ENCODE results near the gene FAM72A. TPM values are rescaled to one million over a fixed set of nuclear protein-coding genes. Genes with fewer than 3 reads are reported as not detected.
"Not testable (repeated sequence)": the region's sequence is repeated elsewhere in the genome, so short reads cannot be mapped to it uniquely, and the experiment has no call there.

The FAM72A gene
- total RNA-seq, 2 experiments from 2014 or later: 30.0 to 30.4 TPM

DNA sequence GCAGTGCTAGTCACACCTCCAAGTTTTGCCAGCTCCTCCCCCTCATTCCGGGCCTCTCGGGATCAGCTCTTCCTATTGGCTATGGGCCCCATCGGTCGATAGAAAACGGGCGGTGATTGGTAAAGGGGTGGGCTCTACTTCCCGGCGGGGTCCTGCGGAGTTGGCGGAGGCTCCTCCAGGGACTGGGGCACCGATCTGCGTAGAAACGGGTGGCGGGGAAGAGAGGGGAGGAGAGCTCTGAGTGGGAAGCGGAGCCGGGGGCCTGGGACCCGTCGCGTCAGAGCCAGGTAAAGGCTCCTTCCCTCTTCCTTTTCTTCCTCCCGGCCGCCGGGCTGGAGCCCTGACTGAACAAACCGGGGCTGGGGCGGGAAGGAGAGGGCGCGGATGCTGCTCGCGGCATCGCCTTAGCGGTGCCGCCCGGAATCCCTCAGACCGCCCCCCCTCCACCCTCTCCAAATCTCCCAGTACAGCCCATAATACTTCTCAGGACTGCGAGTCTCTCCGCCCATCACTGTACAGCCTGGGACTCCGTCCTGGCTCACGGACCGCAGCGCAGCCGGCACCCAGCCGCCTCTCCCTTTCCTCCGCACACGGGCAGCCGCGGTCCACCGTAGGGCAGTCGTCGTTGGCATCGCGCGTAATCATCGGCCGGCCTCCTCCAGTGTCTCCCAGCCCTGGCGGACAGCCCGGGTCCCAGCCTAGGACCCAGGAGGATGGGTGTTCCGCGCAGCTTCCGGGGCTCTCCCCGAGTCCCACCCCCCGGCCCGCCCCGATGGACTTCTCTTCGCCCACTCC lies 922 bp upstream of the FAM72A start, which contains the start of gene SRGAP2:
SRGAP2 (plus strand) TSS at position 178 of the 795 bp plus-strand sequence. CDS start 2,430 bp downstream, outside the sequence.
- DNase-seq (peak; percentile 74), ATAC-seq (peak; percentile 16)
- POLR2A ChIA-PET; CTCF ChIA-PET; H3K4me1 Mint-ChIP-seq (ENCODE audit: low read depth); H3K27me3 Mint-ChIP-seq (ENCODE audit: low read depth); H3K36me3 Mint-ChIP-seq (ENCODE audit: low read depth); H3K9me3 Mint-ChIP-seq (ENCODE audit: insufficient read depth): not testable (repeated sequence)
- peak within 1 kb of the TSS; percentile 87 for H3K4me3 Mint-ChIP-seq
- H3K27ac Mint-ChIP-seq: peak within 1 kb of the TSS; percentile 68

DNA sequence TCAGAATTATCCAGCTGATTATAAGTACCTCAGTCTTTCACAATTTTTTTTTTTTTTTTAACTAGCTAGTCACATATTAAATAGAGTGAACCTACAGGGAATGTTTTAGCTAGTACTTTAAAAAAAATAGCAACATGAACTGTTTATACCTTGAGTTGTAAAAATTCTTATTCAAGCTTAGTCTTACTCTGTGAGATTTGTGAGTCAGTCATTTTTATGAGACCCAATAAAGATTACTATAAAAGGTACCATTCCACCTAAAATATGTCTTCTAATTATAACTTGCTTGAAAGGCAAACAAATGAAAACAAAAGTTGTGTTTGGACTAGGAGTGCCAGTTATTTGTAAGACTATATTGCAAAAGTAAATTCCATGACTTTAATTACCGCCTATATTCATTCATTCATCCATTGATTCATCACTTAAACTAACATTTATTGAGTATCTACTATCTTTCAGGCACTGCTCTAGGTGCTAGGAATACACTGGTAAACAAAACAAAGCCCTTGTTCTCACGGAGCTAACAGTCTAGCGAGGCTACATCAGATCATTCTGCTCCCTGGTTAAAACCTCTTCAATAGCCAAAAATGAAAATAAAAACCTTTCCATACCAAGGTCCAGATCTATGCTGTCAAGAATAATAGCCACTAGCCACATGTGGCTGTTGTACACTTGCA lies 5.8 kb downstream of the FAM72A start:
- DNase-seq; H3K9me3 Mint-ChIP-seq (ENCODE audit: insufficient read depth); CTCF ChIA-PET; H3K27me3 Mint-ChIP-seq (ENCODE audit: low read depth); H3K36me3 Mint-ChIP-seq (ENCODE audit: low read depth); POLR2A ChIA-PET; H3K4me3 Mint-ChIP-seq; ATAC-seq; H3K4me1 Mint-ChIP-seq (ENCODE audit: low read depth); H3K27ac Mint-ChIP-seq: not testable (repeated sequence)

DNA sequence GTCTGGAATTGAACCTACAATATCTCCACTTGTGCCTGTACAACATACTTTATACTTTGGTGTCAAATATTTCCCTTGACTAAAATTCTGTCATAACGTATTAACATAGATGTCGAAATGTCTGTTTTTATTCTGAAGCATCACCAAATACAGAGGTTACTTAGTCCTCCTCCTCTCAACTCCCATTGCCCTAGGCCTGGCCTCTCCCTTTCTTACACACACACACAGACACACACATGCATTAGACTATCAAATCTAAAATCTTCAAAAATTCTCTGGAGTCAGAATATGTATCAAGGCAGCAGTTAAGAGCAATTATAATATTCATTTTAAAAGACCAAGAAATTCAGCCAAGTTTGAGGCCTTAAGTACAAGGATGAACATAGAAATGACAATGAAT lies 7.5 kb downstream of the FAM72A start:
- H3K27me3 Mint-ChIP-seq (ENCODE audit: low read depth); POLR2A ChIA-PET; H3K36me3 Mint-ChIP-seq (ENCODE audit: low read depth); ATAC-seq; DNase-seq; CTCF ChIA-PET; H3K27ac Mint-ChIP-seq; H3K9me3 Mint-ChIP-seq (ENCODE audit: insufficient read depth); H3K4me1 Mint-ChIP-seq (ENCODE audit: low read depth); H3K4me3 Mint-ChIP-seq: not testable (repeated sequence)

DNA sequence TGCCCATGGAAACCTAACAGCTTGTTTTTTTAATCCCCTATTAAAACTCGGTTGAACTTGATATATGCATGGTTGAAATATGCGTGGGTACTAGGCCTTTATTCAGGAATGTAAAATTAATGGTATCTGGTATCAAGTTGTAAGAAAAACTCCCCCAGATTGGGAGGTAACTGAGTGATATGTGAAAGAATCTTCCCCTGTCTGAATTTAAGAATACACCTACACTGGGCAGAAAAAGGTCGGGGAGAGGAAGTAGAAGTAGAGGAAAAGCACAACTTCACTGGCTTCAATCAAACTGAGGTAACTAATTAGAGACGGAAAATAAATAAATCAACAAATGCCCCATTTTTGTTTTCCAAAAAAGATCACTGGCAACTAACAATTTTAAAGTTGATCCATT lies 15.8 kb downstream of the FAM72A start:
- H3K9me3 Mint-ChIP-seq (ENCODE audit: insufficient read depth); H3K27me3 Mint-ChIP-seq (ENCODE audit: low read depth); H3K36me3 Mint-ChIP-seq (ENCODE audit: low read depth); H3K4me1 Mint-ChIP-seq (ENCODE audit: low read depth); H3K4me3 Mint-ChIP-seq; POLR2A ChIA-PET; H3K27ac Mint-ChIP-seq; DNase-seq; CTCF ChIA-PET; ATAC-seq: not testable (repeated sequence)

DNA sequence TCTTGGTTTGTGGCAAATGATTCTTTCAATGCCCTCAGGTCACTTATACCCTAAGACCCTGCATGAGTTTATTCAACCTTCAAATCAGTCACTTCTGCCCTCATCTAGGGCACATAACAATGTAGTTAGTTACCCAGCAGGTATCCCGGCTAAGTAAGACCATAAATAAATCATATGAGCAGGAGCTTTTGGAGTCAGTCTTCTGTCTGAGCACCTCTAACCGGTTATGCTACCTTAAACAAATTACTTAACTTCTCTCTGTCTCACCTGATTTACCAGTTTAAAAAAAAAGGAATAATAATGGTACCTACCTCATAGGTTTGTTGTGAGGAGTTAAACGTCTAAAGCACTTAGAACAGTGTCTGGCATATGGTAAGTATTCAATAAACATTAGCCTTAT lies 16.9 kb downstream of the FAM72A start:
- POLR2A ChIA-PET; H3K27me3 Mint-ChIP-seq (ENCODE audit: low read depth): not testable (repeated sequence)

DNA sequence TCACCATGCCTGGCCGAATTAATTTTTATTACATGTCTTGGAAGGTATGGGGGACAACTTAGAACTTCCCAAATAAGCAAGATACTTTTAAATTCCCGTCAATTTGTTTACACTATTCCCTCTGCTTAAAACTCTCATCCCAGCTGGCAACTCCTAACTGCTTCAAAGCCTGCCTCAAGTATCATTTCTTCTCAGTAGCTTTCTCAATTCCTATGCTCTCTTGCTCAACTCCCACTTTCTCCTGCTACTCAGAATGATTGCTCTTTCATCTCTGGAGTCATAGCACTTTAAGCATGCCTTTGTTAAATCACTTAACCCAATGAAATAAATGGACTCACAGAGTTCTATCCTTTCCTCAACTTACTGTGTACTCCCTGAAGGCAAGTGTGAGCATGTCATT lies 18.9 kb downstream of the FAM72A start:
- H3K27me3 Mint-ChIP-seq (ENCODE audit: low read depth); H3K27ac Mint-ChIP-seq; ATAC-seq; H3K9me3 Mint-ChIP-seq (ENCODE audit: insufficient read depth); H3K4me3 Mint-ChIP-seq; POLR2A ChIA-PET; H3K4me1 Mint-ChIP-seq (ENCODE audit: low read depth); DNase-seq; H3K36me3 Mint-ChIP-seq (ENCODE audit: low read depth); CTCF ChIA-PET: not testable (repeated sequence)

More for the DNA sequence above, 16.9 kb downstream of the FAM72A start:
- DNase-seq; H3K36me3 Mint-ChIP-seq (ENCODE audit: low read depth); H3K9me3 Mint-ChIP-seq (ENCODE audit: insufficient read depth); CTCF ChIA-PET; H3K27ac Mint-ChIP-seq; H3K4me1 Mint-ChIP-seq (ENCODE audit: low read depth); H3K4me3 Mint-ChIP-seq; ATAC-seq: not testable (repeated sequence)

DNA sequence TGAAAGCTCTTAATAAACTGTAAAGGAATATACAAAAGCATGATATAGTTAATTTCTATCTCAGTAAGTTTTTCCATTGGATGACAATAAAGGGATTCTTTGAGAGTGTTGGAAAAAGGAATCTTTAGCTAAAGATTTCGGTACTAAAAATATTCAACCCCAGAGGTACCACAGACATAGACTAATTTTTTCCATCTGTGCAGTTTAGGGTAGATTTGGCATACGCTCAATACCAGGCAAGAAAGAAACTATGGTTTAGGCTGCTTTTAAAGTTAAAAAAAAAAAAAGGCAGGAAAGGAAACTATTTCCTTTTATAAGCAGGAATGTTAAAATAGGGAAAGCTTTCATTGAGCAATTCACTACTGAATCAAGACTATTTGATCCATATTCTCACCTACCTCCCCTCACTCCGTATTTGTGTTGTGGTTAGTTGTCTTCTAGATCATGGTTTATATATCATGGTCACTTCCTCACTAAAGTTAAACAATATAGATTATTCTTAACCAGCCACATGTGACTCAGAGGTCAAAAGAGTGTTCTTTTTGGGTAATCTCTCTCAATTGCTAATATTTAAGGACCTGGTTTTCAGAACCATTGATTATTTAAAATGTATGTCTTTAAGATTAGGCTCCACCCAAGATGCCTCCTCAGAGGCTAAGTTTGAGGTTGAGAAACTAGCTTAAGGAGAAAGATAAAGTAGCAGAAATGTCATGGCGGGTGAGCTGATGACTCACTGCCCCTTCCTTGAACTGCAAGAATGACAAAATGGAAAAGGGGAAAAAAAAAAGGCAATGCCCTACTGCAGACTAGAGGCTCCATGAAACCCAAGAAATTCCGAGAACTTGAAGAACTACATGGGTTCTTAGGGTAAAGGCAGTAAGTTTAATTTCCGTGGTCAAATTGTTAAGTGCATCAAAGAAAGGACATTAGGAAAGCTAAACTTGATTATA lies 20.0 kb downstream of the FAM72A start:
- DNase-seq; H3K27ac Mint-ChIP-seq; H3K4me1 Mint-ChIP-seq (ENCODE audit: low read depth); H3K27me3 Mint-ChIP-seq (ENCODE audit: low read depth); H3K4me3 Mint-ChIP-seq; H3K9me3 Mint-ChIP-seq (ENCODE audit: insufficient read depth); ATAC-seq; H3K36me3 Mint-ChIP-seq (ENCODE audit: low read depth); POLR2A ChIA-PET; CTCF ChIA-PET: not testable (repeated sequence)

DNA sequence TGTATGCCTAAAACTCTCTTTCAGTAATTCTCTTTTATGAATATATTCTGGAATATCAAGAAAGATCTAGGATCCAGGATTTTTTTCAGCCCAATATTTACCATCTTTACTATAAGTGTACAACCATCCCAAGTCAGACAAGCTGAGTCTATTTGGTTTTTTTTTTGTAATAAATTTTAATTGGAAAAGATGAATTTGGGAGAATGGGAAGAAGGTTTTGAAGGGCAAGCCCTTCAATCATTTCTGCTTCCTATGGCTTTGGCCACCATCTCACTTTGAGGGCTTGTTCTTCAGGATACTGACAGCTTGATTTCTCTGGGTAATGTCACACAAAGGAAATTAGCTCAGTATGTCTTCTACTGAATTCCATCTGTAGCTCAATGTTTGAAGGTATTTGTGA lies 23.0 kb downstream of the FAM72A start:
- H3K27ac Mint-ChIP-seq; POLR2A ChIA-PET; H3K36me3 Mint-ChIP-seq (ENCODE audit: low read depth); H3K4me3 Mint-ChIP-seq; CTCF ChIA-PET; H3K27me3 Mint-ChIP-seq (ENCODE audit: low read depth); DNase-seq; H3K9me3 Mint-ChIP-seq (ENCODE audit: insufficient read depth); H3K4me1 Mint-ChIP-seq (ENCODE audit: low read depth); ATAC-seq: not testable (repeated sequence)

DNA sequence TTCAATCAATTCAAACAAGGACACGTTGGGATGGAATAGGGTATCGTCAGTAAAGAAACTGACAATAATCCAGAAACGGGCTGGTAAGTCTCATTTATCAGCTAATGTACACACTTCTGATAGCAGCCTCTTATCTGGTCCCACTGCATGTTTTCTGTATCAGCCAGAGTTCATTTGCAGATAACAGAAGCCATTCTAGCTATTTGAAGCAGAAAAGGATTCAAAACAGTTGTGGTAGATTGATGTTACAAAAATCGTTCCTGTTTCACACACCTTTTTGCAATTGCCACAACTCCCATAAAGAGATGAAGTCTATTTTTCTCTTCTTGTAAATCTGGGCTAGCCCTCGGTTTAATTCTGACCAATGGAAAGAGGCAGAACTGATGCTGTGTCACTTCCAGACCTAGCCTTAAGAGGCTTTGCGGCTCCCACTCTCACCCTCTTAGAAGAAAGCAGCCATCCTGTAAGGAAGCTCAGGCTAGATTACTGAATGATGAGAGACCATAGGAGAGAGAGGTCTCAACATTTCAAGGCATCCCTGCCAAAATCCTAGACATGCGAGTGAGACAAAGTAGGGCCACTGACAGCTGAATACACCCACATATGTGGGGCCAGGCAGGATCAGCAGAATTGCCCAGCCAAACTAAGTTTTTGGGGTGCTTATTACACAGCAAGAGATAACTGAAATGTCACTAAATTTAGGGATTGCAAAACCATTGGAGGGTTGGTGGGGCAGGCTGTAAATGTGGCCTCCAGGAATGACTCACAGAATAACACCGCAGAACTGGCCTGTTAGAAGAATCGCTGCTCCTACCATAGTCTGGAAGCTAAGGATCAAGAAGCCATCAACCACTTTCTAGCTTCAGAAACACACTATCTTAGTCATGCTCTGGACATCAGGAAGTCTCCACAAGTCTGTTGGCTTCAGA lies 24.3 kb downstream of the FAM72A start:
- H3K27ac Mint-ChIP-seq; H3K4me3 Mint-ChIP-seq; H3K27me3 Mint-ChIP-seq (ENCODE audit: low read depth); POLR2A ChIA-PET; CTCF ChIA-PET; H3K4me1 Mint-ChIP-seq (ENCODE audit: low read depth); ATAC-seq; DNase-seq; H3K9me3 Mint-ChIP-seq (ENCODE audit: insufficient read depth); H3K36me3 Mint-ChIP-seq (ENCODE audit: low read depth): not testable (repeated sequence)

DNA sequence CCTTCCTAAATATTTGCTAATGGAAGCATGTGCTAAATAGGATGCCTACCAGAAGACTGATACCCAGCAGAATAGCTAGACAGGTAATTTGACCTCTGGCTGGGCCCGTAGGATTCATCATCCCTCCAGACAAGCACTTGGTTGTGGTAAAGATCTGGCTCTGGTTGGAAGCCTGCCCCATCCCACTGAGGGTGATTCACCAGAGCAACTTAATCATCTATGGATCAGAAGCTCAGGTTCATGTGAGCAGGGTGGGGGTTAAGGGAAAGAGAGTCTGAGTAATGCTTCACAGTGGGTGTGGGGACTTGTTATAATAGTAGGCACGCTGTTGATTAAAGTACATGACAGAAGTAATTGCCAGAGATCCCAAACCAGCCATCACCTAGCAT lies 26.5 kb downstream of the FAM72A start:
- H3K4me3 Mint-ChIP-seq; H3K9me3 Mint-ChIP-seq (ENCODE audit: insufficient read depth); H3K4me1 Mint-ChIP-seq (ENCODE audit: low read depth); H3K27ac Mint-ChIP-seq; CTCF ChIA-PET; ATAC-seq; DNase-seq; H3K36me3 Mint-ChIP-seq (ENCODE audit: low read depth); H3K27me3 Mint-ChIP-seq (ENCODE audit: low read depth); POLR2A ChIA-PET: not testable (repeated sequence)

DNA sequence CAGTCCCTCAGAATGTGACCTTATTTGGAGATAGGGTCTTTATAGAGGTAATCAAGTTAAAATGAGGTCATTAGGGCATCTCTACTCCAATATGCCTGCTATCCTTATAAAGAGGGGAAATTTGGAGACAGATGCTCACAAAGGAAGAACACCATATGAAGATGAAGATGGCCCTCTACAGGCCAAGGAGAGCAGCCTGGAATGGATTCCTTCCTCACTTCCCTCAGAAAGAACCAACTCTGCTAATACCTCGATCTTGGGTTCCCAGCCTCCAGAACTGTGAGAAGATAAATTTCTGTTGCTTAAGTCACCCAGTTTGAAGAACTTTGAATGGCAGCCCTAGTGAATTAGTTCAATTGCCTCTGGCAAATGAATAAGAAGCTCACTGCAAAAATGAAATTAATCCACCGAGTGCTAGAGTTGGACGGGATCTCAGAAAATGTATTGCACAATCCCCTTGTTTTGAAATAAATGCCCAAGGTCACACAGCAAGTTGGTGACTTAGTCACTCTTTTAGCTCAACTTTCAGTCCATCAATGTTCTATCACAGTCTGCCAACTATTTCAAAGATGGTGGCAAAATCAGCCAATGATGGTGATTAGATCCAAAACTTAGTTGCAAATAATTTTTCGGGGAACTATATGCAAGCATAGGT lies 27.1 kb downstream of the FAM72A start:
- not testable (repeated sequence) for H3K4me3 Mint-ChIP-seq

More for the DNA sequence above, 27.1 kb downstream of the FAM72A start:
- DNase-seq; H3K27me3 Mint-ChIP-seq (ENCODE audit: low read depth); POLR2A ChIA-PET; H3K4me1 Mint-ChIP-seq (ENCODE audit: low read depth); H3K9me3 Mint-ChIP-seq (ENCODE audit: insufficient read depth); H3K36me3 Mint-ChIP-seq (ENCODE audit: low read depth); CTCF ChIA-PET; H3K27ac Mint-ChIP-seq; ATAC-seq: not testable (repeated sequence)

All from activated CD8-positive, alpha-beta T cell treated with anti-CD3 and anti-CD28 coated beads, Interleukin-2, amount 10 ng/mL, durations not matched to agents 7 days and 5 days (primary cell).